ENCODE results near the gene CARD9. TPM values are rescaled to one million over a fixed set of nuclear protein-coding genes. Genes with fewer than 3 reads are reported as not detected.

Gene CARD9
- total RNA-seq, 1 experiment from 2014 or later = 5.6 TPM

GRCh38 chr9:136361754-136362449 is 11.6 kb downstream of the CARD9 start:
- H3K4me1 Mint-ChIP-seq = peaks cover 3 to 5% of the 10 kb centered on the region in 2 experiments; a peak in 1 of 4 replicates
- Histone ChIP-seq H2BK20ac (ENCODE audit: low read depth, low read length, poor library complexity, severe bottlenecking) (no peak overlapping the region), H3K23me2 (ENCODE audit: insufficient read length, low read depth, low read length, poor library complexity, severe bottlenecking) (no peaks in the 10 kb centered on the region), H3K23ac (ENCODE audit: insufficient read length, low read depth, low read length) (no peak overlapping the region), H4K5ac (ENCODE audit: insufficient read length, low read depth, low read length) (no peak overlapping the region), H2AFZ (ENCODE audit: low read length) (no peak overlapping the region), H3K79me1 (ENCODE audit: insufficient read depth, low read depth, low read length, poor library complexity, severe bottlenecking) (no peaks in the 10 kb centered on the region), H3K27me3 (ENCODE audit: insufficient read depth, low read length) (no peaks in the 10 kb centered on the region), H3K79me2 (ENCODE audit: insufficient read depth, low read length) (no peaks in the 10 kb centered on the region), H4K8ac (replicated peaks; ENCODE audit: insufficient read length, low read depth, low read length) (no peak overlapping the region), H2AK5ac (ENCODE audit: insufficient read length, low read length) (no peak overlapping the region), H2BK15ac (ENCODE audit: low read depth, low read length) (no peak overlapping the region), H4K20me1 (ENCODE audit: control insufficient read depth, insufficient read depth, insufficient read length) (no peaks in the 10 kb centered on the region), H2BK5ac (ENCODE audit: insufficient read length, low read length) (no peak overlapping the region), H4K91ac (ENCODE audit: insufficient read length, low read depth, low read length) (no peak overlapping the region), H3K27ac (ENCODE audit: insufficient read length, low read depth, low read length) (no peak overlapping the region), H3K4me1 (ENCODE audit: insufficient read depth, low read length) (no peaks in the 10 kb centered on the region), H3K14ac (ENCODE audit: insufficient read depth, low read length) (no peak overlapping the region), H2BK12ac (ENCODE audit: insufficient read length, low read depth, low read length) (no peak overlapping the region), H3K4me2 (ENCODE audit: insufficient read depth, insufficient read length, low read length) (no peak overlapping the region), H3K9me3 (ENCODE audit: control insufficient read depth, low read depth, low read length) (no peaks in the 10 kb centered on the region), H3K9ac (ENCODE audit: extremely low read depth, insufficient read length, low read length) (no peak overlapping the region), H3K4ac (ENCODE audit: low read depth, low read length) (no peak overlapping the region), H3K18ac (ENCODE audit: insufficient read length, low read depth, low read length) (no peak overlapping the region), H3T11ph (ENCODE audit: low read length) (no peak overlapping the region), H3K56ac (ENCODE audit: insufficient read length, low read depth, low read length) (no peak overlapping the region), H2BK120ac (ENCODE audit: low read depth, low read length, poor library complexity, severe bottlenecking) (no peak overlapping the region)
- H3K36me3 Mint-ChIP-seq (ENCODE audit: insufficient read depth in 1 of 3, low read depth in 3 of 3) = peaks cover 0 to 10% (median 0%) of the 10 kb centered on the region in 3 experiments; a peak in 3 of 7 replicates
- H3K27me3 Mint-ChIP-seq (ENCODE audit: low read depth) = peaks cover 1% of the 10 kb centered on the region; the same call in 1 of the 2 replicates
- no peak overlapping the region for H3K27ac Mint-ChIP-seq
- no peak for TF ChIP-seq CTCF (conservative IDR thresholded peaks at IDR 0.05)
- DNase-seq = no peak
- no CpG with 5 or more reads among the region's 26 CpGs for WGBS (ENCODE audit: extremely low coverage, insufficient read length, low lambda C conversion rate)
- H3K4me3 Mint-ChIP-seq = no peak overlapping the region; a peak in 1 of 5 replicates
- H3K9me3 Mint-ChIP-seq = no peaks in the 10 kb centered on the region

All from H9 (cell line).